GM13977 (cell line): Measurements from ENCODE around the gene BRAT1.

Source experiments
- DNase-seq: peaks from one replicate; pipeline ENCODE4 v3.0.0; 2012; ENCODE audit warnings: low spot score
- in situ Hi-C: fragments of 300-500 bp; cut with MboI; formaldehyde crosslinking; loops from one replicate; pipeline ENCODE4 v1.12.0; 2022; ENCODE audit warnings: low sequenced_read_pairs, low pct_unique_long_range_greater_than_20kb, mixed read lengths, inconsistent platforms; ENCODE audit not compliant: unreplicated experiment
- TF ChIP-seq, protein P1 (sequence below): IDR thresholded peaks from 2 replicates; pipeline ENCODE4 v1.5.1; 2012; ENCODE audit warnings: mild to moderate bottlenecking, control low read depth; ENCODE audit not compliant: insufficient read depth; ENCODE audit errors: extremely low read depth, missing control alignments

The BRAT1 gene

DNA sequence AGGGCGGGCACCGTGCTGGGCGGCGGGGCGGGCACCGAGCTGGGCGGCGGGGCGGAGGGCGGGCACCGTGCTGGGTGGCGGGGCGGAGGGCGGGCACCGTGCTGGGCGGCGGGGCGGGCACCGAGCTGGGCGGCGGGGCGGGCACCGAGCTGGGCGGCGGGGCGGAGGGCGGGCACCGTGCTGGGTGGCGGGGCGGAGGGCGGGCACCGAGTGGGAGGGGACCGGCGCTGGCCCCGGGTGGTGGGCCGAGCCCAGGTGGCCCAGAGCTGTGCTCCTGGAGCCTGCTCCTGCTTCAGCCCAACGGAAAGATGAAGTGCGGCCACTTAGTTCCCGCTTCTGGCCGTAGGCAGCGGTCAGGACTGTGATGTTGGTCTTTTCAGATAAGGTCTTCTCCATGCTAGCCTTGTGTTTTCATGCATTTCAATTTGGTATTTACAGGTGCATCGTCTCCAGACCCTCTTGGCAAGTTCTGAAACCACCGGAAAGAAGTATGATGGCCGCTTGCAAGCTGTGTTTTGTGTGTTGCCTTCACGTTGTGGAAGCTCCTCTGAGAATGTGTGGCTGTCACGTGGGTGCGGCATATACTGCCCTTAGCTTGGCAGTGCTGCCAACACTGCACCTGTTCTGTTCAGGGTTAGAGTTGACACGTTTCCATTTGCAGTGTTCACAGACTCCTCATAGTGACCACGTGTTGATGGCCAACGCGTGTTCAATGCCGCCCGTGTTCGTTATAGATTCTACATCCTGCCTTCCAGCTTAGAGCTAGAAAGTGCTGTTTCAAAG lies 28.7 kb upstream of the BRAT1 start:
- TF ChIP-seq, protein P1, sequence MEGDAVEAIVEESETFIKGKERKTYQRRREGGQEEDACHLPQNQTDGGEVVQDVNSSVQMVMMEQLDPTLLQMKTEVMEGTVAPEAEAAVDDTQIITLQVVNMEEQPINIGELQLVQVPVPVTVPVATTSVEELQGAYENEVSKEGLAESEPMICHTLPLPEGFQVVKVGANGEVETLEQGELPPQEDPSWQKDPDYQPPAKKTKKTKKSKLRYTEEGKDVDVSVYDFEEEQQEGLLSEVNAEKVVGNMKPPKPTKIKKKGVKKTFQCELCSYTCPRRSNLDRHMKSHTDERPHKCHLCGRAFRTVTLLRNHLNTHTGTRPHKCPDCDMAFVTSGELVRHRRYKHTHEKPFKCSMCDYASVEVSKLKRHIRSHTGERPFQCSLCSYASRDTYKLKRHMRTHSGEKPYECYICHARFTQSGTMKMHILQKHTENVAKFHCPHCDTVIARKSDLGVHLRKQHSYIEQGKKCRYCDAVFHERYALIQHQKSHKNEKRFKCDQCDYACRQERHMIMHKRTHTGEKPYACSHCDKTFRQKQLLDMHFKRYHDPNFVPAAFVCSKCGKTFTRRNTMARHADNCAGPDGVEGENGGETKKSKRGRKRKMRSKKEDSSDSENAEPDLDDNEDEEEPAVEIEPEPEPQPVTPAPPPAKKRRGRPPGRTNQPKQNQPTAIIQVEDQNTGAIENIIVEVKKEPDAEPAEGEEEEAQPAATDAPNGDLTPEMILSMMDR = no peak
- no peak for DNase-seq
- in situ Hi-C loops = no loop called here

DNA sequence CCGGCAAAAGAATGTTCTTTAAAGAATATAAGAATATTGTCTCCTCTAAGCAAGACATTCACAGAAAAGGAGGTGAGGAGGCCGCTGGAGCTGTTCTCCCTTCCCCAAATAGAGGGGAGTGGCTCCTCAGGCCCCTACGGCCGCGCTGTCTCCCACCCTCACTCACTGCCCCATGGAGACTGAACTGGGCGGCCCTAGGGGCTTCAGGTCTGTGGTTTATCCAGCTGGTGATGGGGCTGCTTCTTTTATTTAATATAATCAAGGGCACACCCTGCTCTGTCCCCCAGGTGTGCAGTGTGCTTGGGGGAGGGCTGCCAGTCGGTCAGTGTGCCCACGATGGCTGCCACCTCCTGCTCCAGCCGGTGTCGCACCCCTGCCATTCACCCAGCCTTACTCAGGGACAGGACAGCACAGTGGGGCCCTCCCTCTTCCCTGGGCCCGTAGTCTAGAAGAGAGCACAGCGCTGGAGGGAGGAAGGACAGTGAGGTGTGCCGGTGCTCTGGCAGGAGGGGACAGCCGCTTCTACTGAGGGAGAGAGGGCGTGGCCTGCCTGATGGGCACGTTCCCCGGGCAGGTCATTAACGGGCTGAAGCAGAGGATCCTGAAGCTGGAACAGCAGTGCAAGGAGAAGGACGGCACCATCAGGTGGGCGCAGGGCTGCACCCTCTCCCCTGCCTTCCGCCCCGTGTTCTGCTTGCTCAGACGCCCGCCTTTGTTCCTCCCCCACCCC lies 26.8 kb upstream of the BRAT1 start:
- DNase-seq = no peak
- in situ Hi-C loops = no loop called here
- TF ChIP-seq, protein P1 = no peak

DNA sequence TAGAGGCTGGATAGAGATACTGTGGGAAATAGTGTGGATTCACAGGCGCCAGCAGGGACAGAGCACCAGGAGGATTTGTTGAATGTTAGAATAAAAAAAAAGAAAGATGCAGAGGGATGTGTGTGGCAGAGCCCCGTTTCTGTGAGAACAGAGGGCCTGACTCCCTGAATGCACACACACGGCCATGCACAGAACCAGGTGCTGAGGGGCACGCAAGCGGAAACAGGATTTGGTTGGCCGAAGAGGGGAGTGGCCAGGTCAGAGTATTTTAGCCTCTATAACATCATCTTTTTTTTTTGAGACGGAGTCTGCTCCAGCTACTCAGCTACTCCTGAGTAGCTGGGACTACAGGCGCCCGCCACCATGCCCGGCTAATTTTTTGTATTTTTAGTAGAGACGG lies 25.3 kb upstream of the BRAT1 start:
- DNase-seq = no peak
- TF ChIP-seq, protein P1 = no peak
- in situ Hi-C loops = no loop called here

DNA sequence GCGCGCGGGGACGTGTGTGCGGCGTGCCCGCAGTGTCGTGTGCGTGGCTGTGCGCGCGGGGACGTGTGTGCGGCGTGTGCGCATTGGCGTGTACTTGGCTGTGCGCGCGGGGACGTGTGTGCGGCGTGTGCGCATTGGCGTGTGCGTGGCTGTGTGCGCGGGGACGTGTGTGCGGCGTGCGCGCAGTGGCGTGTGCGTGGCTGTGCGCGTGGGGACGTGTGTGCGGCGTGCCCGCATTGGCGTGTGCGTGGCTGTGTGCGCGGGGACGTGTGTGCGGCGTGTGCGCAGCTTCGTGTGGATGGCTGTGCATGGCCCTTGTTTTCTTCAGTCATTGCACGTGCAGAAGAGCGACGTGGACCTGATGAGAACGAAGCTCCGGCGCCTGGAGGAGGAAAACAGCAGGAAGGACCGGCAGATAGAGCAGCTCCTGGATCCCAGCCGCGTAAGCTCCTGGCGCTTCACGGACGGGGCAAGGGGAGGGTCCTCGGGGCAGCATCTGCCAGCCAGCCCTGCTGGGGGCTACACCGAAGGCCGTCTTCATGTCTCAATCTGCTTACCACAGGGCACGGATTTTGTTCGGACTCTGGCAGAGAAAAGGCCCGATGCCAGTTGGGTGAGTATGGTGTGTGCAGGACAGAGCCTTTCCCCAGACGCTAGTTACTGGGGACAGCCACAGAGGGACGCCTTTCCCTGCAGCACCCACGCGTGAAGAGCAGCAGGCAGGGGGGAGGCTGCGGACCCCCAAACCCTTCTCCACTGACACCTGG lies 22.8 kb upstream of the BRAT1 start:
- DNase-seq = no peak

DNA sequence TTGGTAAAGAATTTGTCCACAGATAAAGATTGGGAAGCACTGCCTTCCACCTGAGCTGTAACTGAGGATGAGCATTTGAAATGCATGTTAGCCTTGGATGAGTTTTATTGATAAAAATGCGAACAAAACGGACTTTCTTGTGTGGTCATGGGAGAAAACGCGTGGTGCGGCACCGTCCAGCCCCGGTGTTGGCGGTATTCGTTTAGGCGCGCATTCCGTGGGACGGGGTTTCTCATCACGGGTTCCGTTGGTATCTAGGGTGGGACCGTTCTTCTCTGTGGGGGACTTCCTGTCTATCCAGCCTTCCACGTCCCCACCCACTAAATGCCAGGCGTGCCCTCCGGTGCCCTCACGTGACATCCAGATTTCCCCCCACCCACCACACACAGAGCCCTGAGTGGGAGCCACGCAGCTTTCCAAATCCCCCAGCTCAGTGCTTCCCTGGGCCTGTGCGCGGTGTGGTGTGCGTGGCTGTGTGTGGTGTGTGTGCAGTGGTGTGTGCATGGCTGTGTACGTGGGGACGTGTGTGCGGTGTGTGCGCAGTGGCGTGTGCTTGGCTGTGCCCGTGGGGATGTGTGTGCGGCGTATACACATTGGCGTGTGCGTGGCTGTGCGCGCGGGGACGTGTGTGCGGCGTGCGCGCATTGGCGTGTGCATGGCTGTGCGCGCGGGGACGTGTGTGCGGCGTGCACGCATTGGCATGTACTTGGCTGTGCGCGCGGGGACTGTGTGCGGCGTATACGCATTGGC lies 21.6 kb upstream of the BRAT1 start:
- no peak for DNase-seq
- in situ Hi-C loops = no loop called here
- TF ChIP-seq, protein P1 = no peak

More for the DNA sequence above, 22.8 kb upstream of the BRAT1 start:
- TF ChIP-seq, protein P1 = no peak
- in situ Hi-C loops = no loop called here
